ENCODE data around the gene MRPS18A. TPM values are rescaled to one million over a fixed set of nuclear protein-coding genes. Genes with fewer than 3 reads are reported as not detected.
A peak's percentile ranks its signal among the peaks of the same experiment; 100 is the strongest.
"Not testable (repeated sequence)": the region's sequence is repeated elsewhere in the genome, so short reads cannot be mapped to it uniquely, and the experiment has no call there.

Gene MRPS18A
- total and polyA plus RNA-seq, 9 of the 15 experiments (the other 6 are each of a cell fraction or from before 2014, with no cell fraction given): 87.5 to 243 (median 125) TPM

- no peak overlapping the region for H3K4me3 ChIP-seq
- H3K9ac ChIP-seq (ENCODE audit: insufficient read depth in 1 of 2, low read depth in 2 of 2, low read length in 2 of 2): no peak overlapping the region; a peak in 1 of 4 replicates
- H4K20me1 ChIP-seq (replicated peaks; ENCODE audit: control insufficient read depth, insufficient read depth, low read length): no peaks in the 10 kb centered on the region
- H3K9me3 ChIP-seq (replicated peaks; ENCODE audit: control insufficient read depth, insufficient read depth, low read depth, low read length): 0 out of 2 replicates have a peak, but pooled peaks cover 3% of the 10 kb centered on the region
- FAIRE-seq (no peak), DNase-seq (ENCODE audit: extremely low read depth in 1 of 4, low spot score in 3 of 4) (no peak), ATAC-seq (no peak)
- no peak for TF ChIP-seq CEBPG (CRISPR knock-in tag; IDR thresholded peaks at IDR 0.05)
- TF ChIP-seq CEBPG (tag; conservative IDR thresholded peaks at IDR 0.05 in 1 of 2, IDR thresholded peaks at IDR 0.05 in 1 of 2): no peak
- no peak for TF ChIP-seq PHB (CRISPR knock-in tag; IDR thresholded peaks at IDR 0.05)
- TF ChIP-seq RBM14 (IDR thresholded peaks at IDR 0.05; ENCODE audit: borderline replicate concordance, insufficient read depth, low read depth, low read length): no peak
- TF ChIP-seq MYC (IDR thresholded peaks at IDR 0.05; ENCODE audit: low read depth, low read length): no peak
- TF ChIP-seq MYC (CRISPR knock-in tag; IDR thresholded peaks at IDR 0.05; ENCODE audit: borderline replicate concordance, low read depth): no peak
- TF ChIP-seq POLR2G (IDR thresholded peaks at IDR 0.05; ENCODE audit: low read depth, low read length): peak; percentile 42; the same call in 1 of the 2 replicates
- no peak for TF ChIP-seq CEBPB (tag; IDR thresholded peaks at IDR 0.05)
- ChIA-PET POLR2A (interaction anchor here (0.5 to 6.0 kb wide), 19 partner anchors 8 to 701 kb away, joined by 3 to 41 read pairs (median 4); partner anchors contain the start of genes GTPBP2, RSPH9 and VEGFA), CTCF (ENCODE audit: low intra/inter-chr PET ratio) (no interaction called here)
- no peak overlapping the region for H2AFZ ChIP-seq (ENCODE audit: low read depth, low read length)
- no TSS peak for BruUV-seq (replicated peaks)
- H3K79me2 ChIP-seq (ENCODE audit: control insufficient read depth, insufficient read depth, low read length): no peaks in the 10 kb centered on the region
- peaks cover 1% of the 10 kb centered on the region; the same call in 1 of the 3 replicates for H3K36me3 ChIP-seq (ENCODE audit: control insufficient read depth, insufficient read depth, low read length)
- peaks cover 30 to 35% of the 10 kb centered on the region in 2 experiments for H3K4me1 ChIP-seq (replicated peaks in 1 of 2; ENCODE audit: control insufficient read depth in 2 of 2, insufficient read depth in 2 of 2, low read length in 2 of 2)
- 10% methylated on average over 1 of the region's 1 CpG for WGBS (ENCODE audit: insufficient coverage, low coverage, missing lambda C conversion rate)
- no peaks in the 10 kb centered on the region; a peak in 1 of 5 replicates for H3K27me3 ChIP-seq (ENCODE audit: control insufficient read depth in 2 of 2, insufficient read depth in 2 of 2, low read length in 2 of 2)
- H3K27ac ChIP-seq (ENCODE audit: extremely low read depth, low read depth, low read length): no peak overlapping the region
- intact Hi-C loops (cut with micrococcal nuclease): loop anchor here (5.0 to 10.0 kb wide), 4 partner anchors 38 to 287 kb away; partner anchors contain the start of genes GTPBP2 and VEGFA
- H3K9me1 ChIP-seq (ENCODE audit: control insufficient read depth, insufficient read depth, low read length): peaks cover 6% of the 10 kb centered on the region
- no peak overlapping the region for H3K4me2 ChIP-seq (ENCODE audit: insufficient read depth, low read length)
- in situ Hi-C loops (cut with MboI): loop anchor here (5.0 kb wide), 2 partner anchors 107 to 412 kb away; partner anchors contain the start of gene VEGFA
These were observed 22.2 kb downstream of the MRPS18A start for GRCh38 chr6:43665376-43665775.

- H3K4me2 ChIP-seq (ENCODE audit: insufficient read depth, low read length); H3K27me3 ChIP-seq (ENCODE audit: control insufficient read depth in 2 of 2, insufficient read depth in 2 of 2, low read length in 2 of 2); FAIRE-seq; BruUV-seq (replicated peaks); DNase-seq (ENCODE audit: extremely low read depth in 1 of 4, low spot score in 3 of 4); in situ Hi-C loops (cut with MboI); H4K20me1 ChIP-seq (replicated peaks; ENCODE audit: control insufficient read depth, insufficient read depth, low read length); H2AFZ ChIP-seq (ENCODE audit: low read depth, low read length); H3K36me3 ChIP-seq (ENCODE audit: control insufficient read depth, insufficient read depth, low read length); H3K9me3 ChIP-seq (replicated peaks; ENCODE audit: control insufficient read depth, insufficient read depth, low read depth, low read length); H3K79me2 ChIP-seq (ENCODE audit: control insufficient read depth, insufficient read depth, low read length); CTCF ChIA-PET (ENCODE audit: low intra/inter-chr PET ratio); H3K4me3 ChIP-seq; H3K9me1 ChIP-seq (ENCODE audit: control insufficient read depth, insufficient read depth, low read length); H3K9ac ChIP-seq (ENCODE audit: insufficient read depth in 1 of 2, low read depth in 2 of 2, low read length in 2 of 2); ATAC-seq; H3K27ac ChIP-seq (ENCODE audit: extremely low read depth, low read depth, low read length): not testable (repeated sequence)
- H3K4me1 ChIP-seq (replicated peaks in 1 of 2; ENCODE audit: control insufficient read depth in 2 of 2, insufficient read depth in 2 of 2, low read length in 2 of 2): peaks cover 11% of the 10 kb centered on the region in 2 experiments
- WGBS (ENCODE audit: insufficient coverage, low coverage, missing lambda C conversion rate): 56% methylated on average over 5 of the region's 5 CpGs
- intact Hi-C loops (cut with micrococcal nuclease): loop anchor here (10.0 kb wide), 1 partner anchor 172 kb away; no protein-coding TSS in a partner anchor
- POLR2A ChIA-PET: interaction anchor here (1.6 to 1.9 kb wide), 3 partner anchors 14 to 33 kb away, joined by 4 to 7 read pairs (median 6); partner anchors contain the start of gene GTPBP2
These were observed 24.6 kb downstream of the MRPS18A start for GRCh38 chr6:43662948-43663347.
